Measurements from ENCODE around the gene TPGS1.
"Not testable (repeated sequence)": the region's sequence is repeated elsewhere in the genome, so short reads cannot be mapped to it uniquely, and the experiment has no call there.

TPGS1 gene

DNA sequence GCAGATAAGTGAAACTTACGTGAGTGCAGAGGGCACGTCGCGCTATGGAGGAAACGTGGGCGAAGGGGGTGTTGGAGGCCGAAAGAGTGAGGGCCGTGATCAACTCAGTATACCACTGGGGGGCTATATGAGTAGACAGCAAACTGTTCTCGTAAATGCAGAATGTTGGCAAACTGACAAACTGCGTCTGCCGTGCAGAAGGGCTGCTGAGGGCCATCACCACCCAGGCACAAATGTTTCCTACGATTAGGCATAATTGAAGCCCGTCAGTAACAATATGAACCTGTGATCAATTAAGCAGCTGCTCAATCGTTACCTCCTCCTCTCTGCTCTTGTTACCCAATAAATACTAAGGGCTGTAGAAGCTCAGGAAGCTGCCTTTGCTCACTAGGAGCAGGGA lies 28.3 kb upstream of the TPGS1 start:
- H3K9ac ChIP-seq (ENCODE audit: low read depth in 1 of 2, low read length in 2 of 2) = no peak overlapping the region
- no peak overlapping the region for H3K27ac ChIP-seq (ENCODE audit: low read depth in 2 of 2, low read length in 2 of 2)

GRCh38 chr19:480016-480855 lies 27.1 kb upstream of the TPGS1 start:
- H3K27ac ChIP-seq (ENCODE audit: low read depth in 2 of 2, low read length in 2 of 2) = no peak overlapping the region
- H3K36me3 ChIP-seq (ENCODE audit: control insufficient read depth in 2 of 2, insufficient read depth in 2 of 2, low read length in 2 of 2) = no peaks in the 10 kb centered on the region
- H3K4me3 ChIP-seq (ENCODE audit: low read length in 2 of 2) = peak overlapping the region; percentile 22 to 41
- H3K9me3 ChIP-seq (ENCODE audit: control insufficient read depth in 2 of 2, low read length in 2 of 2) = no peaks in the 10 kb centered on the region
- peak overlapping the region in 1 of 2 donors; percentile 49 for H3K9ac ChIP-seq (ENCODE audit: low read depth in 1 of 2, low read length in 2 of 2)
- H3K4me1 ChIP-seq (ENCODE audit: control insufficient read depth in 2 of 2, insufficient read depth in 2 of 2, low read length in 2 of 2) = no peaks in the 10 kb centered on the region
- H3K27me3 ChIP-seq (ENCODE audit: control insufficient read depth in 2 of 2, insufficient read depth in 2 of 2, low read length in 2 of 2) = peaks cover 4 to 8% of the 10 kb centered on the region in 2 donors

More for the DNA sequence above, 28.3 kb upstream of the TPGS1 start:
- Histone ChIP-seq H3K36me3 (ENCODE audit: control insufficient read depth in 2 of 2, insufficient read depth in 2 of 2, low read length in 2 of 2) (no peaks in the 10 kb centered on the region), H3K9me3 (ENCODE audit: control insufficient read depth in 2 of 2, low read length in 2 of 2) (no peaks in the 10 kb centered on the region), H3K27me3 (ENCODE audit: control insufficient read depth in 2 of 2, insufficient read depth in 2 of 2, low read length in 2 of 2) (peaks cover 0 to 7% of the 10 kb centered on the region in 2 donors), H3K4me1 (ENCODE audit: control insufficient read depth in 2 of 2, insufficient read depth in 2 of 2, low read length in 2 of 2) (no peaks in the 10 kb centered on the region), H3K4me3 (ENCODE audit: low read length in 2 of 2) (no peak overlapping the region)

DNA sequence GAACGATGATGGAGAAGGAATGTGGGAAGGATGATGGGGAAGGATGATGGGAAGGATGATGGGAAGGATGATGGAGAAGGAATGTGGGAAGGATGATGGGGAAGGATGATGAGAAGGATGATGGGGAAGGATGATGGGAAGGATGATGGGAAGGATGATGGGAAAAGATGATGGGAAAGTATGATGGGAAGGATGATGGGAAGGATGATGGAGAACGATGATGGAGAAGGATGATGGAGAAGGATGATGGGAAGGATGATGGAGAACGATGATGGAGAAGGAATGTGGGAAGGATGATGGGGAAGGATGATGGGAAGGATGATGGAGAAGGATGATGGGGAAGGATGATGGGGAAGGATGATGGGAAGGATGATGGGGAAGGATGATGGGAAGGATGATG lies 26.2 kb upstream of the TPGS1 start:
- not testable (repeated sequence) for H3K4me3 ChIP-seq (ENCODE audit: low read length in 2 of 2); H3K4me1 ChIP-seq (ENCODE audit: control insufficient read depth in 2 of 2, insufficient read depth in 2 of 2, low read length in 2 of 2); H3K27ac ChIP-seq (ENCODE audit: low read depth in 2 of 2, low read length in 2 of 2); H3K9ac ChIP-seq (ENCODE audit: low read depth in 1 of 2, low read length in 2 of 2); H3K9me3 ChIP-seq (ENCODE audit: control insufficient read depth in 2 of 2, low read length in 2 of 2); H3K36me3 ChIP-seq (ENCODE audit: control insufficient read depth in 2 of 2, insufficient read depth in 2 of 2, low read length in 2 of 2)
- peaks cover 12 to 14% of the 10 kb centered on the region in 2 donors for H3K27me3 ChIP-seq (ENCODE audit: control insufficient read depth in 2 of 2, insufficient read depth in 2 of 2, low read length in 2 of 2)

DNA sequence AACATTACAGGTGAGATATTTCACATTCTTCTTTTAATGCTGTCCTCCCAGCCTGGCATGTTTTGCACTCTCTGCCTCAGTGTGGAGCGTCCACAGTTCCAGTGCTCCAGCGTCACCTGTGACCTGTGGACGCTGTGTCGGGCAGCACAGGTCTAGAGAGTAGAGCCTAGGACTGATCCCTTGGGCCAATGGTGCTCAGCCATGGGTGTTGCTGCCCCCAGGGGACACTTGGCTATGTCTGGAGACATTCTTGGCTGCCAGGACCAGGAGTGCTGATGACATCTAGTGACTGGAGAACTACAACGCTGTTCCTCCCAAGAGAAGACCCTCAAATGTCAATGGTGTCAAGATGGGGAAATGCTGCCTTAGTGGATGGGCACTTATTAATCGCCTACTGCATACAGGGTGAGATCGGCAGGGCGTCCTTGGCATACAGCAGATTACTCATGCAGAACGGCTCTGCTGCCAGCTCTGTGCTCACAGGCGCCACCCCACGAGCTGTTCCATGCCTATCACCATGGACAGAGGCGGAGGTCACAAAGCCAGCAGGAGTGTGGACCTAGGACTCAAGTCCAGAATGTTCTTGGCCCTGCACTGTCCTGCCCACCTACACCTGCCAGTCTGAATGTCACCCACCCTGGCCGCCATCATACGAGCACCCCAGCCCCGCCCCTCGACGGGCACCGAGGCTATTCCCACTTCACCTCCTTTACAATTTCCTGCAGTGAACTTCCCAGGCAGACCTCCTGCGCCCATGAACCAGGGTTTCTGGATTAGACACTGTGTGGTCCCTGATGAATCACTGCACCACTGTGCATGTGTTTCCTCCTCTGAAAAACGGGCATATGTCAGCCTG lies 24.9 kb upstream of the TPGS1 start:
- no peaks in the 10 kb centered on the region for H3K36me3 ChIP-seq (ENCODE audit: control insufficient read depth in 2 of 2, insufficient read depth in 2 of 2, low read length in 2 of 2)
- H3K4me1 ChIP-seq (ENCODE audit: control insufficient read depth in 2 of 2, insufficient read depth in 2 of 2, low read length in 2 of 2) = no peaks in the 10 kb centered on the region
- H3K9ac ChIP-seq (ENCODE audit: low read depth in 1 of 2, low read length in 2 of 2) = no peak overlapping the region
- no peak overlapping the region for H3K27ac ChIP-seq (ENCODE audit: low read depth in 2 of 2, low read length in 2 of 2)
- no peaks in the 10 kb centered on the region for H3K9me3 ChIP-seq (ENCODE audit: control insufficient read depth in 2 of 2, low read length in 2 of 2)
- no peak overlapping the region for H3K4me3 ChIP-seq (ENCODE audit: low read length in 2 of 2)
- H3K27me3 ChIP-seq (ENCODE audit: control insufficient read depth in 2 of 2, insufficient read depth in 2 of 2, low read length in 2 of 2) = peaks cover 13 to 14% of the 10 kb centered on the region in 2 donors

DNA sequence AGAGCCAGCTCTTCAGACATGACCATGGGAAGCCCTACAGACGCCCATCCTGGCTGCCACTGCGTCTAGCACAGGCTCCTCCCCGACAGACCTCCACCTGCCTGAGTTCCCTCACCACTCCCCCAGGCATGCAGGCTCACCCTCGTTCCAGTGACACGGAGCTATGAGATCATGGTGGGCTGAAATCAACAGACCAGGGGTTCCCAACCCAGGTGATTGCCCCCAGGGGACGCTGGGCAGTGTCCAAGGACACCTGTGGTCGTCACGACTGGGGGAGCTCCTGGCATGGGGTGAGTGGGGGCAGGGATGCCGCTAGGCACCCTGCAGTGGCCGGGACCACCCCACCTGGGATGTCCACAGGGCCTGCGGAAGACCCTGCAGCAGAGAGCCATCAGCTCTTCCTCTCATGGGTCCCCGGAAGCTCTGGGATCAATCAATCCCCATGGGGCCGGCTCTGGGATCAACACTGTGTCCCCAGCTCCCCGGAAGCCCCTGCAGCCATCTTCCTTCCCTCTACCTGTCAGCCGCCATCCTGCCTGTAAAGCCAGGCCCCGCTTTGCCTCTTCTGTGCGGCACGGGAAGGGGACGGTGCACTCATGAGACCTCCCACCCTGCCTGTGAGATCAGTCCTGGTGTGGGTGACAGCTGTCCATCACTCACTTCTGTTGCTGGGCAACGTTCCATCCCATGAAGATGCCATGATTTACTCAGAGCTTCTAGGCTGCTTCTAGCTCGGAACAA lies 23.8 kb upstream of the TPGS1 start:
- peaks cover 12 to 13% of the 10 kb centered on the region in 2 donors for H3K27me3 ChIP-seq (ENCODE audit: control insufficient read depth in 2 of 2, insufficient read depth in 2 of 2, low read length in 2 of 2)
- no peak overlapping the region for H3K4me3 ChIP-seq (ENCODE audit: low read length in 2 of 2)
- H3K27ac ChIP-seq (ENCODE audit: low read depth in 2 of 2, low read length in 2 of 2) = no peak overlapping the region
- H3K4me1 ChIP-seq (ENCODE audit: control insufficient read depth in 2 of 2, insufficient read depth in 2 of 2, low read length in 2 of 2) = no peaks in the 10 kb centered on the region
- no peaks in the 10 kb centered on the region for H3K9me3 ChIP-seq (ENCODE audit: control insufficient read depth in 2 of 2, low read length in 2 of 2)
- no peaks in the 10 kb centered on the region for H3K36me3 ChIP-seq (ENCODE audit: control insufficient read depth in 2 of 2, insufficient read depth in 2 of 2, low read length in 2 of 2)
- no peak overlapping the region for H3K9ac ChIP-seq (ENCODE audit: low read depth in 1 of 2, low read length in 2 of 2)

DNA sequence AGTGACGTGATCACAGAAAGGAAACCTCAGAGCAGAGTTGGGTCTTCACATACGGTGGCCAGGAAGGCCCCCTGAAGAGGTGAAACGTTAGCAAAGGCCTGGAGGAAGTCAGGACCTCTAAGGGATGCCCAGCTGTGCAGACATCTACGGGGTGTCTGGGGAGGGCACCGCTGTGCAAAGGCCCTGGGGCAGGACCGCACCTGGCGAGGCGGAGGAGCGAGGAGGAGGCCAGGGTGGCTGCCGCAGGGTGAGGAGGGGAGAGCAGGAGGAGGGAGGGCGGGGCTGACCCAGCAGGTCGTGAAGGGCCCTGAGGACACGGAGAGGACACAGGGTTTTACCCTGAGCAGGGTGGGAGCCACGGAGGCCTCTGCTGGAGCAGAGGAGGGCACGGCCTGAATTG lies 22.8 kb upstream of the TPGS1 start:
- H3K4me3 ChIP-seq (ENCODE audit: low read length in 2 of 2) = no peak overlapping the region
- H3K36me3 ChIP-seq (ENCODE audit: control insufficient read depth in 2 of 2, insufficient read depth in 2 of 2, low read length in 2 of 2) = no peaks in the 10 kb centered on the region
- H3K27me3 ChIP-seq (ENCODE audit: control insufficient read depth in 2 of 2, insufficient read depth in 2 of 2, low read length in 2 of 2) = peaks cover 12 to 13% of the 10 kb centered on the region in 2 donors
- no peak overlapping the region for H3K9ac ChIP-seq (ENCODE audit: low read depth in 1 of 2, low read length in 2 of 2)
- H3K27ac ChIP-seq (ENCODE audit: low read depth in 2 of 2, low read length in 2 of 2) = no peak overlapping the region
- peaks cover 0 to 1% of the 10 kb centered on the region in 2 donors for H3K4me1 ChIP-seq (ENCODE audit: control insufficient read depth in 2 of 2, insufficient read depth in 2 of 2, low read length in 2 of 2)
- no peaks in the 10 kb centered on the region for H3K9me3 ChIP-seq (ENCODE audit: control insufficient read depth in 2 of 2, low read length in 2 of 2)

DNA sequence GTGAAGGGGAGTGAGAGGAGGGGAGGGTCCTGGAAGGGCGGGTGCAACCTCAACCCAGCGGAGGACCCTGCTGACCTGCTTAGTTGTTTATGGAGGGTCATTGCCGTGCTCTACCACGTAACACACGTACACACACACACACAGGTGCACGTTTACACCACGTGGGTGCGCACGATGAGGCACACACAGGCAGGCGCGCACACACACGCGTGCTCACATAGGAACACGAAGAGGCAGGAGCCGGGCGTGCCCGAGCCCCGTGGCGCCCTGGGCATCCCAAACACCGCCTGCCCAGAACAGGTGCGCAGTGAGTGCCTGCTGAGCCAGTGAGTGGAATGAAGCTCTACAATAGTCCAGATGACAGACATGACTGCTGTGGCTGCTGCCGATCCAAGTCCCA lies 22.2 kb upstream of the TPGS1 start:
- H3K27ac ChIP-seq (ENCODE audit: low read depth in 2 of 2, low read length in 2 of 2) = no peak overlapping the region
- no peak overlapping the region for H3K9ac ChIP-seq (ENCODE audit: low read depth in 1 of 2, low read length in 2 of 2)
- H3K9me3 ChIP-seq (ENCODE audit: control insufficient read depth in 2 of 2, low read length in 2 of 2) = no peaks in the 10 kb centered on the region

GRCh38 chr19:485583-486236 lies 21.6 kb upstream of the TPGS1 start:
- Histone ChIP-seq H3K9me3 (ENCODE audit: control insufficient read depth in 2 of 2, low read length in 2 of 2) (no peaks in the 10 kb centered on the region), H3K27ac (ENCODE audit: low read depth in 2 of 2, low read length in 2 of 2) (no peak overlapping the region), H3K27me3 (ENCODE audit: control insufficient read depth in 2 of 2, insufficient read depth in 2 of 2, low read length in 2 of 2) (peaks cover 12 to 13% of the 10 kb centered on the region in 2 donors), H3K4me1 (ENCODE audit: control insufficient read depth in 2 of 2, insufficient read depth in 2 of 2, low read length in 2 of 2) (peaks cover 0 to 3% of the 10 kb centered on the region in 2 donors), H3K4me3 (ENCODE audit: low read length in 2 of 2) (no peak overlapping the region), H3K36me3 (ENCODE audit: control insufficient read depth in 2 of 2, insufficient read depth in 2 of 2, low read length in 2 of 2) (no peaks in the 10 kb centered on the region), H3K9ac (ENCODE audit: low read depth in 1 of 2, low read length in 2 of 2) (no peak overlapping the region)

More for the DNA sequence above, 22.2 kb upstream of the TPGS1 start:
- peaks cover 12 to 13% of the 10 kb centered on the region in 2 donors for H3K27me3 ChIP-seq (ENCODE audit: control insufficient read depth in 2 of 2, insufficient read depth in 2 of 2, low read length in 2 of 2)
- H3K4me1 ChIP-seq (ENCODE audit: control insufficient read depth in 2 of 2, insufficient read depth in 2 of 2, low read length in 2 of 2) = peaks cover 0 to 3% of the 10 kb centered on the region in 2 donors
- H3K36me3 ChIP-seq (ENCODE audit: control insufficient read depth in 2 of 2, insufficient read depth in 2 of 2, low read length in 2 of 2) = no peaks in the 10 kb centered on the region
- H3K4me3 ChIP-seq (ENCODE audit: low read length in 2 of 2) = no peak overlapping the region

GRCh38 chr19:488505-489417 lies 18.5 kb upstream of the TPGS1 start:
- Histone ChIP-seq H3K9ac (ENCODE audit: low read depth in 1 of 2, low read length in 2 of 2) (peak overlapping the region; percentile 68 to 87), H3K36me3 (ENCODE audit: control insufficient read depth in 2 of 2, insufficient read depth in 2 of 2, low read length in 2 of 2) (no peaks in the 10 kb centered on the region), H3K4me1 (ENCODE audit: control insufficient read depth in 2 of 2, insufficient read depth in 2 of 2, low read length in 2 of 2) (peaks cover 0 to 3% of the 10 kb centered on the region in 2 donors), H3K27ac (ENCODE audit: low read depth in 2 of 2, low read length in 2 of 2) (peak overlapping the region; percentile 87 to 88), H3K4me3 (ENCODE audit: low read length in 2 of 2) (peak overlapping the region; percentile 76 to 82), H3K9me3 (ENCODE audit: control insufficient read depth in 2 of 2, low read length in 2 of 2) (no peaks in the 10 kb centered on the region), H3K27me3 (ENCODE audit: control insufficient read depth in 2 of 2, insufficient read depth in 2 of 2, low read length in 2 of 2) (peaks cover 11 to 13% of the 10 kb centered on the region in 2 donors)
